ENCODE measurements around the gene TGFBR1.

- TF ChIP-seq CTCF (IDR thresholded peaks at IDR 0.05; ENCODE audit: insufficient read depth, low read length, poor library complexity, severe bottlenecking) (no peak), EZH2phosphoT487 (conservative IDR thresholded peaks at IDR 0.05; ENCODE audit: low read length) (no peak)
These were observed 92.3 kb downstream of the TGFBR1 start for GRCh38 chr9:99197124-99197630.

Measured in SU-DHL-6 (cell line).